Neural crest cell (in vitro differentiated cells): Measurements from ENCODE around the gene SEPTIN5. TPM values are rescaled to one million over a fixed set of nuclear protein-coding genes. Genes with fewer than 3 reads are reported as not detected.
A peak's percentile ranks its signal among the peaks of the same experiment; 100 is the strongest.

Experiments used
- DNase-seq: peaks from one replicate; pipeline ENCODE4 v3.0.0; 2021; ENCODE audit warnings: low read depth, mixed read lengths, low spot score
- H3K27ac Mint-ChIP-seq: one replicate; pipeline ENCODE4 v1.8.0; 2021; ENCODE audit warnings: mild to moderate bottlenecking, mixed read lengths; ENCODE audit not compliant: unreplicated experiment
- H3K27me3 Mint-ChIP-seq: 2 replicates; pipeline ENCODE4 v1.8.0; 2021; ENCODE audit warnings: low read depth, mild to moderate bottlenecking, mixed read lengths
- H3K36me3 Mint-ChIP-seq: 2 replicates; pipeline ENCODE4 v1.8.0; 2021; ENCODE audit warnings: low read depth, mild to moderate bottlenecking, mixed read lengths
- H3K4me1 Mint-ChIP-seq: 2 replicates; pipeline ENCODE4 v1.8.0; 2021; ENCODE audit warnings: mixed read lengths
- H3K4me3 Mint-ChIP-seq: one replicate; pipeline ENCODE4 v1.8.0; 2021; ENCODE audit warnings: mild to moderate bottlenecking, mixed read lengths
- H3K9me3 Mint-ChIP-seq: 2 replicates; pipeline ENCODE4 v1.8.0; 2021; ENCODE audit warnings: mixed read lengths
- total RNA-seq: library from RNA; stranded (reverse); gene quantifications from 2 replicates; pipeline ENCODE4 v1.2.1, GENCODE V29; 2021
- TF ChIP-seq, protein P1 (sequence below): fragments of 200-600 bp; sonication (generic); conservative IDR thresholded peaks from 2 replicates; pipeline ENCODE4 v1.5.0; 2021; ENCODE audit warnings: antibody characterized with exemption, mild to moderate bottlenecking

Gene SEPTIN5
- total RNA-seq, 1 donor from 2014 or later, result 30.2 TPM

DNA sequence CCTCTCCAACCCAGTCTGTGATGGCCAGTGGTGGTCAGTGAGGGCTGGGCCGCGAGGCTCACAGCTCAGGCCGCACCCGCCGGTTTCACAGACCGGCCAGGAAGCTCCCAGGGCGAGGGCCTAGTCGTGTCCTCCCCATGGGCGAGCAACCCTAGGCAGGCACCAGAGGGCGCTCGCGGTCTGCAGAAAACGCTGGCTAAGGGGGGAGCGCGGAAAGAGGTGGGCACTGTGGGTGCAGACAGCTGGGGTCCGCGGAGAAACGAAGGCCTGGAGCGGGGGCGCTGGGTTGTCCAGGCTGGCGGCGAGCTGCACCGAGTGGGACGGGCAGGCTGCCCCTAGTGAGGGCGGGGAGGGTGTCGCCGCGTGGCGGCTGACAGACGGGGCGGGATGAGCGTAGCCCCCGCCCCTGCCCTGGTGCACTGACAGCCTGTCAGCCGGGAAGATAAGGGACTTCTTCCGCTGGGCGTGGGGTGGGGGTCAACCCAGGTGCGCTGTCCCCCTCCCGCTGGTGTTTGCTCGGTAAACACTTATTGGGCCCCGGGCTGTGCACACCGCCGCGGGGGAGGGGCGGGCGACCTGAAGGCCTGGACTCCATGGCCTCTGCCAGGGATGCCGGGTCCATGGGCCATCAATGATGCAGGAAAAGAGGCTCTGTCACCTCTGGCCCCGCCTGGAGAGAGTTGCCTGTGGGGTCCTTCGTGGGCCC lies 16.5 kb downstream of the SEPTIN5 start:
- H3K27me3 Mint-ChIP-seq, result peaks cover 40% of the 10 kb centered on the region
- H3K4me3 Mint-ChIP-seq, result peak overlapping the region; percentile 61
- H3K36me3 Mint-ChIP-seq, result no peaks in the 10 kb centered on the region
- TF ChIP-seq, protein P1, sequence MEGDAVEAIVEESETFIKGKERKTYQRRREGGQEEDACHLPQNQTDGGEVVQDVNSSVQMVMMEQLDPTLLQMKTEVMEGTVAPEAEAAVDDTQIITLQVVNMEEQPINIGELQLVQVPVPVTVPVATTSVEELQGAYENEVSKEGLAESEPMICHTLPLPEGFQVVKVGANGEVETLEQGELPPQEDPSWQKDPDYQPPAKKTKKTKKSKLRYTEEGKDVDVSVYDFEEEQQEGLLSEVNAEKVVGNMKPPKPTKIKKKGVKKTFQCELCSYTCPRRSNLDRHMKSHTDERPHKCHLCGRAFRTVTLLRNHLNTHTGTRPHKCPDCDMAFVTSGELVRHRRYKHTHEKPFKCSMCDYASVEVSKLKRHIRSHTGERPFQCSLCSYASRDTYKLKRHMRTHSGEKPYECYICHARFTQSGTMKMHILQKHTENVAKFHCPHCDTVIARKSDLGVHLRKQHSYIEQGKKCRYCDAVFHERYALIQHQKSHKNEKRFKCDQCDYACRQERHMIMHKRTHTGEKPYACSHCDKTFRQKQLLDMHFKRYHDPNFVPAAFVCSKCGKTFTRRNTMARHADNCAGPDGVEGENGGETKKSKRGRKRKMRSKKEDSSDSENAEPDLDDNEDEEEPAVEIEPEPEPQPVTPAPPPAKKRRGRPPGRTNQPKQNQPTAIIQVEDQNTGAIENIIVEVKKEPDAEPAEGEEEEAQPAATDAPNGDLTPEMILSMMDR, result peak; percentile 99
- H3K27ac Mint-ChIP-seq, result no peak overlapping the region
- DNase-seq, result peak; percentile 98
- peaks cover 3% of the 10 kb centered on the region for H3K4me1 Mint-ChIP-seq
- no peaks in the 10 kb centered on the region for H3K9me3 Mint-ChIP-seq

GRCh38 chr22:19731361-19732135 lies 17.2 kb downstream of the SEPTIN5 start:
- H3K27me3 Mint-ChIP-seq, result peaks cover 32% of the 10 kb centered on the region
- no peak for DNase-seq
- H3K36me3 Mint-ChIP-seq, result no peaks in the 10 kb centered on the region
- no peaks in the 10 kb centered on the region for H3K9me3 Mint-ChIP-seq
- H3K4me3 Mint-ChIP-seq, result no peak overlapping the region
- TF ChIP-seq, protein P1, result no peak
- no peak overlapping the region for H3K27ac Mint-ChIP-seq
- H3K4me1 Mint-ChIP-seq, result peaks cover 3% of the 10 kb centered on the region

- DNase-seq, result no peak
- H3K27ac Mint-ChIP-seq, result no peak overlapping the region
- no peak overlapping the region for H3K4me3 Mint-ChIP-seq
- no peaks in the 10 kb centered on the region for H3K36me3 Mint-ChIP-seq
- H3K9me3 Mint-ChIP-seq, result no peaks in the 10 kb centered on the region
- H3K4me1 Mint-ChIP-seq, result peaks cover 3% of the 10 kb centered on the region
- peaks cover 22% of the 10 kb centered on the region for H3K27me3 Mint-ChIP-seq
- TF ChIP-seq, protein P1, result no peak
Measured at GRCh38 chr22:19732403-19733113, 18.3 kb downstream of the SEPTIN5 start.

- Mint-ChIP-seq H3K27me3 (peaks cover 10% of the 10 kb centered on the region), H3K27ac (no peak overlapping the region), H3K4me3 (no peak overlapping the region)
Measured at GRCh38 chr22:19733755-19734154, 19.5 kb downstream of the SEPTIN5 start.

DNA sequence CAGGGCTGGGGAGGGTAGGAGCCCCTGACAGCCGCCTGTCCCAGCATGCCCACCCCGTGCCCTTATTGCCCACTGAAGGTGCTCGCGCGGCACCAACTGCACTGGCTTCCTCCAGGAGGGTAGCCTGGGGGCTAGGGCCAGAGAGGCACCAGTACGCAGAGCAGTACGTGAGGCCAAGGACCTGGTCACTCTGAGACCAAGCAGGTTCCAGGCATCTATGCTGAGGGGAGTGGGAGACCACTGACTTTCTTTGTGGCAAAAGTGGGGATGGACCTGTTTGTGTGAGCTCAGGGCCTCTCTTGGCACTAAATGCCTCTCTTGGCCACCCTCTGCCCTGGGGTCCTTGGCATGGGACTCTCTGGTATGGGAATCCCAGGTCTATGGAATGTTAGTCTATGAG lies 19.9 kb downstream of the SEPTIN5 start:
- Mint-ChIP-seq H3K9me3 (no peaks in the 10 kb centered on the region), H3K36me3 (no peaks in the 10 kb centered on the region), H3K4me1 (peaks cover 3% of the 10 kb centered on the region), H3K4me3 (no peak overlapping the region), H3K27me3 (peaks cover 6% of the 10 kb centered on the region), H3K27ac (no peak overlapping the region)
- DNase-seq, result no peak
- TF ChIP-seq, protein P1, result no peak

More at GRCh38 chr22:19733755-19734154, 19.5 kb downstream of the SEPTIN5 start:
- H3K36me3 Mint-ChIP-seq, result no peaks in the 10 kb centered on the region
- H3K4me1 Mint-ChIP-seq, result peaks cover 3% of the 10 kb centered on the region
- H3K9me3 Mint-ChIP-seq, result no peaks in the 10 kb centered on the region
- TF ChIP-seq, protein P1, result no peak
- DNase-seq, result no peak
